ENCODE results near the gene BFSP2.
A peak's percentile ranks its signal among the peaks of the same experiment; 100 is the strongest.
"Not testable (repeated sequence)": the region's sequence is repeated elsewhere in the genome, so short reads cannot be mapped to it uniquely, and the experiment has no call there.

Gene BFSP2

DNA sequence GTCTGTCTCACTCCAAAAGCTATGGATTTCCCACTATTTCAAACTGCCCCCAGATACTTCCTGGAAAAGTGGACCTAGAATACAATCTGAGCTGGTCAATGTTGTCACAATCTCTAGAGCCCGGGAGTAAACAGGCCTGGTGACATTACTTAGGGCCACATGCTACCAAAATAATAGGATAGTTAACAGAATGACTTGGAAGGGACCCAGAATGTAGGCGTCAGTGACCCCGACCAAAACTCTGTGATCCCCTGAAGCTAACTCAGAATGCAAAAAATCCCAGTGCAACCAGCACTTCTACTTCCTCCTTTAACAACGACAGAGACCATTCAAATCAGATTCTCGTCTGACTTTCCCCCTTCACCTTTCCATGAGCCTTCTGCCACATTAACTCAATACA, 122.1 kb downstream of the BFSP2 start:
- TF ChIP-seq, protein P1, sequence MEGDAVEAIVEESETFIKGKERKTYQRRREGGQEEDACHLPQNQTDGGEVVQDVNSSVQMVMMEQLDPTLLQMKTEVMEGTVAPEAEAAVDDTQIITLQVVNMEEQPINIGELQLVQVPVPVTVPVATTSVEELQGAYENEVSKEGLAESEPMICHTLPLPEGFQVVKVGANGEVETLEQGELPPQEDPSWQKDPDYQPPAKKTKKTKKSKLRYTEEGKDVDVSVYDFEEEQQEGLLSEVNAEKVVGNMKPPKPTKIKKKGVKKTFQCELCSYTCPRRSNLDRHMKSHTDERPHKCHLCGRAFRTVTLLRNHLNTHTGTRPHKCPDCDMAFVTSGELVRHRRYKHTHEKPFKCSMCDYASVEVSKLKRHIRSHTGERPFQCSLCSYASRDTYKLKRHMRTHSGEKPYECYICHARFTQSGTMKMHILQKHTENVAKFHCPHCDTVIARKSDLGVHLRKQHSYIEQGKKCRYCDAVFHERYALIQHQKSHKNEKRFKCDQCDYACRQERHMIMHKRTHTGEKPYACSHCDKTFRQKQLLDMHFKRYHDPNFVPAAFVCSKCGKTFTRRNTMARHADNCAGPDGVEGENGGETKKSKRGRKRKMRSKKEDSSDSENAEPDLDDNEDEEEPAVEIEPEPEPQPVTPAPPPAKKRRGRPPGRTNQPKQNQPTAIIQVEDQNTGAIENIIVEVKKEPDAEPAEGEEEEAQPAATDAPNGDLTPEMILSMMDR (IDR thresholded peaks at IDR 0.05; ENCODE audit: insufficient read depth, low read depth, low read length, missing control alignments), result no peak
- peak; percentile 10 for DNase-seq (ENCODE audit: low read depth)

DNA sequence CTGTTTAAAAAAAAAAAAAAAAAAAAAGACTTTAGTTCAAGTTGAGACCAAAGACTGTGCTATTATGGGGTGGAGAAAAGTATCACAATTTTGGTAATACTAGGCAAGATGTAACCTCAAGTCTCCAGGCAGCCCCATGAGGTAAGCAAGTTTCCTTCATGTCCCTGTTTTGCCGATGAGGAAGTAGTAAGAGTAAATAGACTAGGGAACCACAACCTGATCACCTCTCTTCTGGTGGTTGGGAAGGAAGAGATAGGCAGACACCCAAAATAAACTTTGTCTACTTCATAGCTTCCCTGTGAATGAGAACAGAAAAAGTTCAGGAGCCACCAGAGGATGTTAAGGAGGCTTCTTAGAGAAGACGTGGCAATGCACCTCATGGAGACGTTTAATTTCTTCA, 123.9 kb downstream of the BFSP2 start:
- DNase-seq (ENCODE audit: low read depth); H3K4me3 ChIP-seq (ENCODE audit: low read depth, low read length): not testable (repeated sequence)

More for the DNA sequence above, 122.1 kb downstream of the BFSP2 start:
- no peak overlapping the region for H3K4me3 ChIP-seq (ENCODE audit: low read depth, low read length)
